Mesenchymal stem cell (in vitro differentiated cells and primary cell): ENCODE measurements around the gene SMIM35.

ENCODE experiments used
- DNase-seq: peaks from one replicate; pipeline ENCODE4 v3.0.0-alpha.2; 2013
- H2AFZ ChIP-seq: one replicate; pipeline ENCODE4 v1.6.1; 2013; ENCODE audit warnings: low read depth, mild to moderate bottlenecking, control low read depth, inconsistent platforms, low read length, moderate library complexity
- H2AK5ac ChIP-seq: 2 replicates; pipeline ENCODE4 v1.6.1; 2013; ENCODE audit warnings: low read length, moderate library complexity, mild to moderate bottlenecking, inconsistent platforms; ENCODE audit not compliant: severe bottlenecking
- H2BK120ac ChIP-seq: one replicate; pipeline ENCODE4 v1.6.1; 2013; ENCODE audit warnings: low read depth, mild to moderate bottlenecking, inconsistent platforms, low read length, moderate library complexity
- H2BK12ac ChIP-seq, 2 experiments: one replicate each; pipeline ENCODE4 v1.6.1; 2013; ENCODE audit warnings: inconsistent platforms in 2 of 2, low read length in 2 of 2, mild to moderate bottlenecking in 2 of 2, moderate library complexity in 2 of 2, control low read depth in 1 of 2
- H2BK15ac ChIP-seq: one replicate; pipeline ENCODE4 v1.6.1; 2013; ENCODE audit warnings: mild to moderate bottlenecking, low read depth, inconsistent platforms; ENCODE audit not compliant: poor library complexity, severe bottlenecking
- H2BK5ac ChIP-seq: 2 replicates; pipeline ENCODE4 v1.6.1; 2013; ENCODE audit warnings: low read depth, mild to moderate bottlenecking, low read length, control low read depth, inconsistent platforms; ENCODE audit not compliant: poor library complexity, severe bottlenecking
- H3K14ac ChIP-seq, 2 experiments: one replicate each; pipeline ENCODE4 v1.6.1; 2013; ENCODE audit warnings: inconsistent platforms in 2 of 2, low read length in 2 of 2, control low read depth in 1 of 2, mild to moderate bottlenecking in 1 of 2, moderate library complexity in 1 of 2
- H3K18ac ChIP-seq, 2 experiments: one replicate each; pipeline ENCODE4 v1.6.1; 2013; ENCODE audit warnings: inconsistent platforms in 2 of 2, low read length in 2 of 2, control low read depth in 1 of 2, low read depth in 1 of 2, mild to moderate bottlenecking in 1 of 2
- H3K23ac ChIP-seq, 2 experiments: one replicate each; pipeline ENCODE4 v1.6.1; 2013; ENCODE audit warnings: inconsistent platforms in 2 of 2, low read length in 2 of 2, mild to moderate bottlenecking in 2 of 2, moderate library complexity in 2 of 2, control low read depth in 1 of 2
- H3K27ac ChIP-seq: 2 replicates; pipeline ENCODE4 v1.5.1; 2013; ENCODE audit warnings: mild to moderate bottlenecking, moderate library complexity, low read length, control low read depth, inconsistent platforms; ENCODE audit not compliant: poor library complexity, severe bottlenecking
- H3K27me3 ChIP-seq, 2 experiments: 2 replicates each; pipeline versions ENCODE4 v1.6.1 to v1.7.0; 2013; ENCODE audit warnings: low read length in 2 of 2, mild to moderate bottlenecking in 2 of 2, moderate library complexity in 2 of 2, control low read depth in 1 of 2, inconsistent platforms in 1 of 2; ENCODE audit not compliant: control insufficient read depth in 1 of 2, insufficient read depth in 1 of 2
- H3K36me3 ChIP-seq, 2 experiments: 2 replicates each; pipeline versions ENCODE4 v1.6.1 to v1.7.0; 2013; ENCODE audit warnings: low read length in 2 of 2, control low read depth in 1 of 2, inconsistent platforms in 1 of 2, low read depth in 1 of 2, mild to moderate bottlenecking in 1 of 2; ENCODE audit not compliant: insufficient read depth in 2 of 2, control insufficient read depth in 1 of 2
- H3K4ac ChIP-seq, 2 experiments: one replicate each; pipeline ENCODE4 v1.6.1; 2013; ENCODE audit warnings: inconsistent platforms in 2 of 2, low read length in 2 of 2, mild to moderate bottlenecking in 2 of 2, moderate library complexity in 2 of 2, control low read depth in 1 of 2, low read depth in 1 of 2
- H3K4me1 ChIP-seq: 2 replicates; pipeline ENCODE4 v1.6.1; 2013; ENCODE audit warnings: low read depth, low read length, control low read depth; ENCODE audit not compliant: control insufficient read depth, insufficient read depth
- H3K4me2 ChIP-seq: 2 replicates; pipeline ENCODE4 v1.6.1; 2013; ENCODE audit warnings: low read length, mild to moderate bottlenecking, inconsistent platforms; ENCODE audit not compliant: poor library complexity, severe bottlenecking
- H3K4me3 ChIP-seq, 2 experiments: 2 replicates each; pipeline versions ENCODE4 v1.5.1 to v1.7.0; 2013; ENCODE audit warnings: low read length in 2 of 2, mild to moderate bottlenecking in 2 of 2, control low read depth in 1 of 2, low read depth in 1 of 2; ENCODE audit not compliant: insufficient read depth in 1 of 2
- H3K79me1 ChIP-seq: replicated peaks from 2 replicates; pipeline ENCODE4 v1.6.1; 2013; ENCODE audit warnings: mild to moderate bottlenecking, control low read depth, low read length, inconsistent platforms; ENCODE audit not compliant: poor library complexity, severe bottlenecking
- H3K9ac ChIP-seq: 2 replicates; pipeline ENCODE4 v1.7.0; 2013; ENCODE audit warnings: mild to moderate bottlenecking, low read length, moderate library complexity
- H3K9me3 ChIP-seq: 2 replicates; pipeline ENCODE4 v1.7.0; 2013; ENCODE audit warnings: mild to moderate bottlenecking, low read length; ENCODE audit not compliant: control insufficient read depth
- H4K8ac ChIP-seq: one replicate; pipeline ENCODE4 v1.6.1; 2013; ENCODE audit warnings: inconsistent platforms, mild to moderate bottlenecking, low read length, moderate library complexity
- H4K91ac ChIP-seq: one replicate; pipeline ENCODE4 v1.6.1; 2013; ENCODE audit warnings: mild to moderate bottlenecking, low read length, inconsistent platforms
- WGBS: methylation state at CpG from one replicate; pipeline ENCODE4 v1.1.7; 2013; ENCODE audit warnings: mixed read lengths; 5-methylcytosine and 5-hydroxymethylcytosine counted together

The SMIM35 gene

GRCh38 chr11:118059246-118059940 lies 27.4 kb downstream of the SMIM35 start:
- Histone ChIP-seq H3K9ac (no peak overlapping the region), H3K79me1 (no peaks in the 10 kb centered on the region), H2BK120ac (no peak overlapping the region), H2BK5ac (no peak overlapping the region), H2BK15ac (no peak overlapping the region), H3K27me3 (peaks cover 41 to 47% of the 10 kb centered on the region in 2 experiments), H3K4me1 (no peaks in the 10 kb centered on the region), H3K4me2 (no peak overlapping the region), H3K9me3 (no peaks in the 10 kb centered on the region), H4K8ac (no peak overlapping the region), H3K4me3 (no peak overlapping the region), H3K36me3 (no peaks in the 10 kb centered on the region), H2AK5ac (no peak overlapping the region), H2AFZ (no peak overlapping the region), H3K23ac (no peak overlapping the region), H3K27ac (no peak overlapping the region), H3K14ac (no peak overlapping the region), H3K18ac (no peak overlapping the region), H4K91ac (no peak overlapping the region), H3K4ac (no peak overlapping the region), H2BK12ac (no peak overlapping the region)
- 88% methylated on average over 11 of the region's 11 CpGs for WGBS
- no peak for DNase-seq

GRCh38 chr11:118058311-118059245 lies 28.2 kb downstream of the SMIM35 start:
- WGBS, result 77% methylated on average over 17 of the region's 20 CpGs
- Histone ChIP-seq H3K9ac (no peak overlapping the region), H3K4me1 (no peaks in the 10 kb centered on the region)

GRCh38 chr11:118057251-118058145 lies 29.3 kb downstream of the SMIM35 start:
- peaks cover 34 to 45% of the 10 kb centered on the region in 2 experiments for H3K27me3 ChIP-seq
- H3K14ac ChIP-seq, result no peak overlapping the region
- H3K36me3 ChIP-seq, result no peaks in the 10 kb centered on the region
- no peaks in the 10 kb centered on the region for H3K4me1 ChIP-seq
- WGBS, result 78% methylated on average over 12 of the region's 14 CpGs
- H2BK5ac ChIP-seq, result no peak overlapping the region
- no peak overlapping the region for H2BK15ac ChIP-seq
- H3K18ac ChIP-seq, result no peak overlapping the region
- H3K4ac ChIP-seq, result no peak overlapping the region
- H3K23ac ChIP-seq, result no peak overlapping the region
- no peak overlapping the region for H2AK5ac ChIP-seq
- H4K91ac ChIP-seq, result no peak overlapping the region
- no peak overlapping the region for H3K4me2 ChIP-seq
- no peak overlapping the region for H3K4me3 ChIP-seq
- H3K27ac ChIP-seq, result no peak overlapping the region
- no peaks in the 10 kb centered on the region for H3K9me3 ChIP-seq
- H4K8ac ChIP-seq, result no peak overlapping the region
- H3K9ac ChIP-seq, result no peak overlapping the region
- H2AFZ ChIP-seq, result no peak overlapping the region
- no peaks in the 10 kb centered on the region for H3K79me1 ChIP-seq
- no peak overlapping the region for H2BK120ac ChIP-seq
- no peak overlapping the region for H2BK12ac ChIP-seq
- DNase-seq, result no peak

More at GRCh38 chr11:118058311-118059245, 28.2 kb downstream of the SMIM35 start:
- H3K18ac ChIP-seq, result no peak overlapping the region
- no peak overlapping the region for H3K4ac ChIP-seq
- no peak overlapping the region for H4K8ac ChIP-seq
- H3K79me1 ChIP-seq, result no peaks in the 10 kb centered on the region
- no peaks in the 10 kb centered on the region for H3K9me3 ChIP-seq
- no peak overlapping the region for H3K23ac ChIP-seq
- H2AK5ac ChIP-seq, result no peak overlapping the region
- no peak overlapping the region for H2BK15ac ChIP-seq
- no peak overlapping the region for H3K4me2 ChIP-seq
- no peak overlapping the region for H4K91ac ChIP-seq
- DNase-seq, result no peak
- no peak overlapping the region for H3K27ac ChIP-seq
- peaks cover 40 to 41% of the 10 kb centered on the region in 2 experiments for H3K27me3 ChIP-seq
- H3K36me3 ChIP-seq, result no peaks in the 10 kb centered on the region
- no peak overlapping the region for H2BK120ac ChIP-seq
- H2BK5ac ChIP-seq, result no peak overlapping the region
- H3K14ac ChIP-seq, result no peak overlapping the region
- H3K4me3 ChIP-seq, result no peak overlapping the region
- no peak overlapping the region for H2BK12ac ChIP-seq
- no peak overlapping the region for H2AFZ ChIP-seq
